HG03175 (cell line): ENCODE results near the gene KIF16B.
A peak's percentile ranks its signal among the peaks of the same experiment; 100 is the strongest.

Experiments used
- ATAC-seq: cut with Tn5 transposase; IDR thresholded peaks from one replicate; pipeline ENCODE4 v1.9.1; 2021; ENCODE audit warnings: mild to moderate bottlenecking, moderate library complexity; ENCODE audit not compliant: unreplicated experiment

The KIF16B gene

DNA sequence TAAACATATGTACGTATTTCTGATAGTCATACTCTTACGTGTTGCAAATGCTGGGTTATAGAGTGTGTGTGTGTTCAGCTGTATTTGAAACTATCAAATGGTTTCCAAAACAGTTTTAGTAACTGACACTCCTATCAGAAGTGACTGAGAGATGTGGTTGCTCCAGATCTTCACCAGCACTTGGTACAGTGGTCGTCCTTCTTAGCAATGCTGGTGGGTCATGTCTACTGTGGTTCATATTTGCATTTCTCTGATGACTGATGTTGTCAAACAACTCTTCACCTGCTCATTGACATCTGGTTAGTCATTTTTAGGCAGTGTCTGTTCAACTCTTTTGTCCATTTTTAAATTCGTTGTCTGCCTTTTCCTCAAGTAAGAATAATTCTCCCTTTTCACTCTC, 259.3 kb downstream of the KIF16B start:
- peak; percentile 34 for ATAC-seq

DNA sequence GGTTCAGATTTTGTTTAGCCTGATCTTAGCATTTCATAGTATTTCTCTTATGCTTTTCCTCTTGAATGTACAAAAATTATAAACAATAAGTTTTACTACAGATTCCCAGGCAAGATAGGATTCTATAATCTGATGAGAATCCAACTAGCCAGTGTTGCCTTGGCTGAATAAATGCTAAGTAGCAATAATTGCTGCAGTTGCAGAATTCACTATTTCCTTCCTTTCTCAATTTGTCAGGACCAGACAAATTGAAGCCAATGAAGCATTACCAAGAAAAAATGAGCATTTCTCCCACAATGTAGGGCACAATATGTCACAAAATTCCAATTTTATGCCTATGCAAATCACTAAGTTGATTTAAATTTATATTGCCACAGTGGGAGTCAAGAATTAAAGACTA, 260.2 kb downstream of the KIF16B start:
- no peak for ATAC-seq

DNA sequence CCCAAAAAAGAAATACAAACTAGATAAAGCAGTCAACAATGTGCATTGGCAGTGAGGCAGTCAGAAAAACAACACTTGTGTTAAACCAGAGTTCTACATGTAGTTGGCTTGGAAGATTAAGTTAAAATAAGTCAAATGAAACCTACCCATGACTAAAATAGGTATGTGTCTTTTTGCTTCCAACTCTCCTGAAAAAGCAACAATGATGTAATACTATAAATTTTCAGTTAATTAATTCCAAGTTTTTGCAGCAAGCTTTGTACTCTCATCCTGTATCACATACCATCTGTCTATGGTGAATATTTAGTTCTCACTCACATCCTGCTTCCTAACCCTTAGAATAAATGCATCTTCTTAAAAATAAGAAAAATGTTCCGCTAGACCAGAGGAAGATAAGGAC, 261.5 kb downstream of the KIF16B start:
- no peak for ATAC-seq

DNA sequence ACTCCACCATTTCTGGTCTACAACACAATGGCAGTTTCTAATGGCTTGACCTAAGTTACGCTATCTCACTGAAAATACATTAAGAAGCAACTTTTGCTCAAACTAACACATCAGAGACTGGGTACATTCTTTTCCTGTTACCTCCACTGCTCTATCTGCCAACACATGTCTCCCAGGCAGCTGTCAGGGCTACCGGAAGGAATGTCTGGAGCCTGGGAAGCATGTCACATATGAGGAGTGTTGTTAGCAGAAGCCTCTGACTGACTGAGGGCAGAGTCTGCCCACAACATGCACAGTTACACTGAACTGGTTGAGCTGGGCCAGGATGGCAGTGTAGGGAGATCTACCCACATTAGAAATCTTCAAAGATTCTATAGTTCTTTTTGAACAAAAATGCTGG, 264.5 kb downstream of the KIF16B start:
- ATAC-seq: no peak

DNA sequence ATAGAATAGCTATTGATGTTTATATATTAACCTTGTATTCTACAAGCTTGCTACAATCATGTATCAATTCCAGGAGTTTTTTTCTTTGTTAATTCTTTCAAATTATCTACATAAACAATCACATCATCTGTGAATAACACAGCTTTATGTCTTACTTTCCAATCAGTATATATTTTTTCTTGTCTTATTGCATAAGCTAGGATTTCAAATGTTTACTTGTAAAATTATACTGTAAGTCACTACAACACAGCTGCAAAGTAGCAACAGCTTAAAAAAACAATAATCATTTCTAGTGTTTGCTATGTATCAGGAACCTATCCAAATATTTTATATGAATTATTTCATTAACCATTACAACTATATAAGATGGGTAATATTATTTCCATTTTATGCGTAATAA, 270.4 kb downstream of the KIF16B start:
- ATAC-seq: no peak

DNA sequence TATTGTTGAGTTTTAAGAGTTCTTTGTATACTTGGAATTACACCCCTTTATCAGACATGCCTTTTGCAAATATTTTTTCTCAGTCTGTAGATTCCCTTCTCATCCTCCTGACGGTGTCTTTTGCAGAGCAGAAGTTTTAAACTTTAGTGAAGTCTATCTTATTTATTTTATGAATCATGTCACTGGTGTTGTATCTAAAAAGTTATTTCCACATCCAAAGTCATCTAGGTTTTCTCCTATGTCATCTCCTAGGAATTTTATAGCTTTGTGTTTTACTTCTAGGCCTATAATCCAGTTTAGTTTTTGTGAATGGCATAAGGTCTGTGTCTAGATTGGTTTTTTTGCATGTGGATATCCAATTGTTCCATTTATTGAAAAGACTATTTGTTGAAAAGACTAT, 271.3 kb downstream of the KIF16B start:
- ATAC-seq: no peak

DNA sequence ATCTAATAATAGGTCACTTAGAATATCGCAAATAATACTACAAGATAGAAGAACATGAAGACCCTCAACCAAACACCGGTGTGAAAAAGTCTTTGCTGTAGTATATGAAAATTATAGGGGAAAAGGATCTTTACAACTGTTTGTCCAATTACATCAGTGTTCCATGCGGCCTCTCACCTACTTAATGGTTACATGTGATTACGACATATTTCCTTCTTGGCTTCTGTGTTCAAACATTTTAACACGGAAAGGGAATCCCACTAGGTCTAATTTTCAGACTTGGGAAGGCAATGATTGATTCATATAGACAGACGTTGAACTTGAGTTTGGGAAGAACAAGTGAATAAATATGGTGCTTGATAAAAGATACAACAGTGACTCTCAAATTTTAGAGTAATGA, 273.4 kb downstream of the KIF16B start:
- no peak for ATAC-seq

DNA sequence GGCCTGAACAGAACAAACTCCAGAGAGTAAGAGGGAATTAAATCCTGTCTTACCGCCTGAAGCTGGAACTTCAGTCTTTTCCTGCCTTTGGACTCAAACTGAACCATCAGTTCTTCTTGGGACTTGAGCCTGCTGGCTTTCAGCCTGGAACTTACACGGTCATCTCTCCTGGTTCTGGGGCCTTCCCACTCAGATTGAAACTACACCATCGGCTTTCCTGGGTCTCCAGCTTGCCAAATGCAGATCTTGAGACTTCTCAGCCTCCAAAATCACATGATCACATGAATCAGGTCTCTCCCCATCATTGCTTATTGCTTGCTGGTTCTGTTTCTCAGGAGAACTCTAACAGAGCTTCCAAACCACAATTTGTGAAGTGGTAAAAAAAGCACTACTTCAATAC, 276.3 kb downstream of the KIF16B start:
- no peak for ATAC-seq

DNA sequence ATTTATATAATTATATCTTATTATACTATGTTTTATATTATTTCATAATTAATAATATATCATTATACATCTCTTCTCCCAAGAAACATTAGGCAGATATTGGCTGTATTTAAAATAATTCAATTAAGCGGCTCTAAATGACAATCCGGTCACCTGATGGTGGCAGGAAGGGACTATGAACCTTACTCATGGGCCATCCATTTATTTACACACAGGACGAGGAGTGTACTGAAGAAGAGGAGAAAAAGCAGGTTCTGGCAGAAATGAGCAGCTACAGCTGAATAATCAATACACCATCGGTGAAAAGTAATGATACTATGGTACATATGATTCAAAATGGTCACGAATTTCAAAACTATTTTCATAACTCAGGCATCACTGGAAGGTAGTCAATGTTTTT, 277.7 kb downstream of the KIF16B start:
- ATAC-seq: no peak

DNA sequence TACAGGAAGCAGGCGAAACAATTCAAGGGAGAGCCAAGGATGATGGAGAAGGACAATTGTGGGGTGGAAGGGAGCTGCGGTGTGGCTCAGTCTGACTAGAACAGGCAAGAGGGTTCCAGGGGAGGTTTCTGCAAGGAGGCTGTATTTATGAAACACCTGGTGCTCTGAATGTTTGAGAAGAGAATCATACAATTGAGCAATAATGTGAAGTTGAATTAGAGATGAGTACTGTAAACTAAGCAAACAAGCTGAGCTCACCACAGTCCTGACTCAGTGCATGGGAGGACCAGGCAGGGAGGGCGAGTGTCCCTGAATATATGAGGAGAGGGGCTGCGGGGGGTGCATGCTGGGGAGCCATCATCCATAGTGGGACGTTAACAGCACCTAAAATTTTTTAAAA, 279.7 kb downstream of the KIF16B start:
- no peak for ATAC-seq

DNA sequence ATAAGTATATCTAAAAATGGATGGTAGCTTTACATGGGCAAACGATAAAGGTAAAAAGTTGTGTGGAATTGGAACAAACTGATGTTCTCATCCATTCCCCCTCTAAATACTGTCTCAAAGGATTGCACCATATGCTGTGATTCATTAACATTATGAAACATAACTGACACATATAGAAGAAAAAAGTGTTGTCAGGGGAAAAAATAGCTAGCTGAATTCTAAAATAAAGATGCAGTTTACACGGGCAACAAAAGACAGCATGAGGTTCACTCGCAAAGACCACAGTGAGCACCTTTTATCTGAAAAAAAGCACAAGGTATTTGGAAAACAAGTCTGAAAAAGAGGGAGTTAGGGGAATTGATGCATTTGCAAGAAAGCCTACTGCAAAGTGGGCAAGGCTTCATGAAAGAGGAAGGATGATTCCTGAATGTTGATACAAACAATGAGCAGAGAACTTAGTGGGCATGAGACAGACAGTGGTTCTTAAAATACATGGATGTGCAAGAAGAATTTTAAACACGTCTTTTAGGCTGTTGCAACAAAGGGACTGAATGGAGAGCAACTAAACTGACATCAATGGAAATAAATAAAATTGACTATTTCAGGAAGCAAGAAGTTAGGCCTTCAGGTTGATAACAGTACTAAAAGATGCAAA, 280.9 kb downstream of the KIF16B start:
- ATAC-seq: no peak

DNA sequence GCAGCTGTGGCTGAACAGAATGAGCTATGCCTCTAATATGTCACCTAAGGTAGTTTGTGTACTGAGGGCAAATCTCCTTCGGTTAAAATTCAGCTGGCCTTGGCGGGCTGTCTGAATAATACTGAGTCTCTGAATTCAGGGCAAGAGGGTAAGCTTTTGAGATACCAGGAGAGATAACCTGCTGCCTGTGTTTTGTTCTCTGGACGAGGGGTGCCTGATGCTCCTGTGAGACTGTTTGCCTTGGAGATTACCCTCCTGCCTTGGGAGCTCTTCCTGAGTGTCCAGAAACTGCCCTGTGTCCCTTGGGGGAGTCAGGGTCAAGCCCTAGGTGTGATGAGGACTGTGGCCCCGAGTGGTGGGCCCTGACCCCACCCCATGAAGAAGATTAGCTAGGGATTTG, 282.9 kb downstream of the KIF16B start:
- ATAC-seq: no peak

DNA sequence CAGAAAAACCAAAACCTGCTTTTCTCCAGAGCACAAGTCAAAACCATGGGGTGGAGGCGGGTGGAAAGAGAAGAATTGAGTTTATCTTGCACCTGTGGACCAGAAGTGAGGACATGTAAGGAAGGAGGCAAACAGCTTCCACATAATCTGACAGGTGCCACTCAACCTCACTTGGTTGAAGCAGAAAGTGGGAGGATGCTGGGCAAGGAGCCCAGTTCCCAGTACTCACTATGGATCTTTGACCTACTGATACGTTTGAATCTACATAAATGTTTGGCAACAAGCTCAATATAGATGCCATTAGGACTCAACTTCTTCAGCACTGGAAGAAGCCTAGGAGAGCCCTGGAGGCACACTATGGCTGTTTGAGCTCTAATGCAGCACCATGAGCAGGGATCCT, 285.5 kb downstream of the KIF16B start:
- ATAC-seq: no peak

DNA sequence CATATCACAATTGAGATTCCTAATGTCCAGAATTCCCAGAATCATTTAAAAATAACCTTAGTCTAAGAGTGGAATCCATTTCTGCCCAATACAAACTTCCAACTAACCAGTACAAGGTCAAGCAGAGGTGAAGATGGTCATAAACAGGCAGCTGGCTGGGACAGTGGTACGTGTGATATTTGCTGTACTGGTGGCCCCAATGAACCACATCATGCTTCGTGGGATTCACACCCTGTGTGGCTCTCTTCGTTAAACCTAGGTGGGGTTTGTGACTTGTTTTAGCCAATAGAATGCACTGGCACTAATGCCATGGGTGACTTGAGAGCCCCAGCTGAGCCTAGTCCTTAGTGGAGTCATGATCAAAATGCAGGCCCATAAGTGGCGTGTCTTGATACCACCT, 286.6 kb downstream of the KIF16B start:
- ATAC-seq: no peak

DNA sequence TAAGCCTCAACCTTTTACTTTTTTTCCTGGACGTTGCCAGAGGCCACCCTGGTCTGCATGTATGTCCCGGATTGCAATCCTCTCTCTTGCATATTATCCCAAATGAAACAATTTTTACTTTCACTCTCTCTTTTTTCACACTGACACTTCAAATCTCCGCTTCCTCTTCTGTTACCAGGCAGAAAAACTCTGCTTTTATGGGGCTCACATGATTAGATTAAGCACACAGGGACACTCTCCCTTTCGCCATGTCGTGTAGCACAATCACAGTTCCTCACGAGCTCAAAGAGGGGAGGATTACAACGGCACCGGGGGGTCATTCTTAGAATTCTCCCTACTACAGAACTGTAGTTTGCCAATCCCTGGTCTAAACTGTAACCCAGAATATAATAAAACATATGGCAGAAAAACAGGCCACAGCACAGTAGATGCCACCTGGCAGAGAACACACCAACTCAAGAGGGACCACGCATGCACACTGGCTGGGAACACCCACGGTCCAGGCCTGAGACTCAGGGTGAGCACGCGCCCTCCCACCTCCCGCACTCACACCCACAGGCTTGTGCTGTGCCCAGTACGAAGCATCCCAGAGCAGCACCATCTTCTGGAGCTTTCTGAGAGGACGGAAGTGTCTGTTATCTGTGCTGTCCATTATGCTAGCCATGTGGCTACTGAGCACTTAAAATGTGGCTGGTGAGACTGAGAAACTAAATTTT, 288.7 kb downstream of the KIF16B start:
- peak; percentile 69 for ATAC-seq

DNA sequence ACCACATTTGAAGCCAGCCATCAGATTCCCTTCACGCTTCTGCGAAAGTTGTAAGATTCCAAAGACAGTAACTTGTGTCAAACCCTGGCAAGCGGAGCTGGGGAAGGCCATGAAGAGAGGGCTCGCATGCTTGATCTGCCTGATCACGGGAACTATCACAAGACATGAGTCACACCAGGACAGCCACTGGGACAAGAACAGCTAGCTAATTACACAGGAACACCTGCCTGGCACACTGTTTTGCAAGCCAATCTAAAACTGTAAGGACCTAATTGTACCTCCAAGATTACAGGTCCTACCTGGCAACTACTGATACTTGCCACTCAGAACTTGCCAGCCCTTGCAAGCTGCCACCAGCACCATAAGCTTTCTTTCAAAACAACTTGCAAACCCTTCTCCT, 289.3 kb downstream of the KIF16B start:
- peak; percentile 34 for ATAC-seq

DNA sequence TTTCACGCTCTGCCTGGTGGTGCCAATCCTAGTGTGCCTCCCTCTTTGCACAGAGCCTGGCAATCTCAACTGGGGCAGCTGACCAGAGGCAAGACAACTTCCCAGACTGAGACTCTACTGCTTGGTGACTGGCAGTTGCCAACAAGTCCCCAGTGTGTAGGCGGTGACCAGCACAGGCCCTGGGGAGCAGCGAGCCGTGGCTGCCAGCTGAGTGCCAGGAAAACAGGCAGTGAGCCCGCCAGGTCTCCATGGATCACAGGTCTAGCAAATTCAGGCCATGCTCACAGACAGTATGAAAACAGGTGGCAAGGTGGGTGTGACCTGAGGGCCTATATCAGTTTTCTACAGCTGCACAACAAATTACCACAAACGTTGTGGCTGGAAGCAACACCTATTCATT, 289.9 kb downstream of the KIF16B start:
- ATAC-seq: no peak

DNA sequence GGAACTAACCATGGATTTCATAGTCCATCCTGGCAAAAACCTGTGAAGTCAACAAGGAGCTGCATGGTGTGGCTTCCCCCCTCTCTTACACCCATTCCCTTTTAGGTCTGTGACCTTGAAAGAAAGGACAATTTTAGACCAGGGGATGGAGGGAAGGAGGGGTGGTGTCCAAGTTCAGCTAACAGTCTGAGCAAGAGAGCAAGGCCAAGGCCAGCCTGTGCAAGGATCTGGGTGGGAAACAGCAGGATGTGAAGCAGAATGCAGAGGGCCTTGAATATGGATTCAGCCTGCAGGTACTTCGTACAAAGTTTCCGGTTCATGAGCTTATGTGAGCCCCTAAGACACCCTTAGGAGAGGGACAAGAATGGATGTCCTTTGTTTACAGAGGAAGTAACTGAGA, 293.0 kb downstream of the KIF16B start:
- no peak for ATAC-seq

DNA sequence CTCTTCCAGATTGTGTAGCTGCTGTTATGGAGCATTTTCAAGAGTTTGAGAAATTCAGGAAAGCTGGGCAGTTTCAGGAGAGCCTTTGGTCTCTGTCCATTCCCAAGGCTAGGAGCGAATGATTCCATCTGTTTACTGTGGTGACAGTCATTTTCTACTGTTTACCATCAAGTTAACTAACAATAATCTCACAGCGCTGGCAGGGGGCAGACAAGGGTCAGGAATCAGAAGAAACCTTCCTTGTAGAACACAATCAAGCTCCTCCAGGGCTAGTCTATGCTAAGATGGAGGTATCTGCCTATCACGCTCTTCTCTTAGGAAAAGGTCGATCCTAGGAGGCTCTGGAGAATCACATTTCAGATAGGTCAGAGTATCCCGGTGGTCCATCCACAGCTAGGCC, 293.9 kb downstream of the KIF16B start:
- no peak for ATAC-seq

DNA sequence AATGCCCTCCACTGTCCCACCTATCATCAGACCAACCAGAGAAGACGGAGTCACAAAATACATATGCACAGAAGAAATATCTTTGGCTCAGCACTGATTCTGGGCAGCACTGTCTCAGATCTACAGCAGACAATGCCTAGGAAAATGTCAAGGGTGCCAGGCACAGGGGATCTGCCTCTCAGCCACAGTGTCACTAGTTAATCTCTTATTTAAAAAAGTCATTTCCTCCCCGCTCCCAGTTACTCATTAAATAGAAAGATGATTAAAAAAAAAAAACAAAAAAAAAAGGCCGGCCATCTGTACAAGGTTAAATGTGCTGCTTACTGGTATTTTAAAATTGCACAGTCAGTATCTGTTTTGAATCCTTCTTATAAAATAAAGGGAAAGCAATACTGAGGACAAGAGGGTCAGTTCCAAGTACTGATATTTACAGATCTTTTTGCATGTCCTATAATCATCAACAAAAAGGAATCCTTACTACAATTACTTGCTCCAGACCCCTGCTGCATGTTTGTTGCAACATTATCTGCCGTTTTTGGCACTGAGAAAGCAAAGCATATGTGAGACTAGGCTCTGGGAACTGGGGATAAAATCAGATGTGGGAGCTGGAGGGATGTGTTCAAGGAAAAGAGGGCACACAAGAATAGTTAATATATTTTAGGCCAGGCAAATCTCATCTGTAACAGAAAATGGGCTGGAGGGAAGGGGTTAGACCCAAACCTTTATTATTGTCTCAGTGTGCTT, 299.3 kb downstream of the KIF16B start:
- no peak for ATAC-seq

DNA sequence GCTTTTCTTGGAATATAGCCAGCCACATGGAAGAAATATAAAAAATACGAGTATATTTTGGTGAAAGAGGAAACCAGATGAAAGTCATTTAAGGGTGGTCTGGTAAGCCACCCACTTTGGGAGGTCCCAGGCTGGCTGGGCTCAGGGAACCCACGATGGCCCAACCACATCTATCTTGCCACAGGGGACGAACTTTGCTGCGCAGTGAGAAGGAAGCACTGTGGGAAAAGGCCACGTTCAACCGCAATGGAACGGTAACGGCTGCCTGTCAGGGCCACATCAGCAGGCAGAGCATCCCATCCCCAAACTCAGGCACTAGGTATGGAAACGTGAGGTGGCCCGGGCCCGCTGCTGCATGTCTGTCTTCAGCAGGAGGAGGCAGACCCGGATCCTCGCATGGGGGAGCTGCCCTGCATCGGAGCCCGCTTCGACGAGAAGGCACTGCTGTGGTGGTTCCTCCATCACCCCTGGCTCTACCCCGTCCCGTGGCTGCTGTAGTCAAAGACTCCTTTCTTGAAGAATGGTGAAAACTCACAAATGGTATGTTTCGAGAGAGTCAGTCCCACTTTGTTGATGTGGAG, 300.4 kb downstream of the KIF16B start:
- ATAC-seq: no peak

DNA sequence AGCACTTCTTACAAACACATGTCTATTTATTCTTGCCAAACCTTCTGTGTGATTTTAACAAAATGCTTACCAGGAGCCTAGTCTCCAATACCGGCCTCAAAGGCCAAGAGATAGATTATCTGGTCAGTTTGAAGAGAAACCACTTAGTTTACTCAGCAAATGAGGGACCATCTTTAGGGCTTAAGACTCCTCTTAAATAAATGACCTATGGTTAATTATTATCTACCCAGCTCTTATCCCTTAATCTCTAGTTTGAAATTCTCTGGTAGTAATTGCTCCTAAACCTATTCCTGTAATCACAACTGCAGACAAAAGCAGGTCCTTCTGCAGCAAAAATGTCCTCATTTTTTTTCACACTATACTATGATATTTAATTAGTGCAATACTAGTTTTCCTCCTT, 301.8 kb downstream of the KIF16B start:
- no peak for ATAC-seq
